DMS79 (cell line): ENCODE data around the gene GJD4.

Source experiments
- DNase-seq: peaks from one replicate; lab custom pipeline; 2025; lab: John Stamatoyannopoulos, UW

GJD4 gene

GRCh38 chr10:35605191-35605590, at the start of gene GJD4:
TSS of gene GJD4 (plus strand) at chr10:35605341. CDS start at chr10:35605568, 227 bp downstream.
- DNase-seq = no peak

GRCh38 chr10:35555962-35556930, 48.9 kb upstream of the GJD4 start:
- no peak for DNase-seq

GRCh38 chr10:35558276-35558675, 46.9 kb upstream of the GJD4 start:
- no peak for DNase-seq

GRCh38 chr10:35559416-35559815, 45.7 kb upstream of the GJD4 start:
- DNase-seq = no peak

- no peak for DNase-seq
Measured at GRCh38 chr10:35561715-35562114, 43.4 kb upstream of the GJD4 start.

- no peak for DNase-seq
Measured at GRCh38 chr10:35562427-35562826, 42.7 kb upstream of the GJD4 start.

GRCh38 chr10:35563261-35563891, 41.8 kb upstream of the GJD4 start:
- no peak for DNase-seq

- no peak for DNase-seq
Measured at GRCh38 chr10:35564341-35564968, 40.7 kb upstream of the GJD4 start.

GRCh38 chr10:35565602-35566081, 39.5 kb upstream of the GJD4 start:
- DNase-seq = no peak

- no peak for DNase-seq
Measured at GRCh38 chr10:35567951-35568350, 37.2 kb upstream of the GJD4 start.

- DNase-seq = no peak
Measured at GRCh38 chr10:35568483-35569015, 36.6 kb upstream of the GJD4 start.

GRCh38 chr10:35569111-35569707, 35.9 kb upstream of the GJD4 start:
- no peak for DNase-seq

GRCh38 chr10:35569836-35570235, 35.3 kb upstream of the GJD4 start:
- DNase-seq = no peak

GRCh38 chr10:35570397-35570796, 34.7 kb upstream of the GJD4 start:
- no peak for DNase-seq

- no peak for DNase-seq
Measured at GRCh38 chr10:35572583-35572982, 32.6 kb upstream of the GJD4 start.

GRCh38 chr10:35573796-35574195, 31.3 kb upstream of the GJD4 start:
- no peak for DNase-seq

- no peak for DNase-seq
Measured at GRCh38 chr10:35574924-35575352, 30.2 kb upstream of the GJD4 start.

- DNase-seq = no peak
Measured at GRCh38 chr10:35575640-35576039, 29.5 kb upstream of the GJD4 start.

- DNase-seq = no peak
Measured at GRCh38 chr10:35576730-35577129, 28.4 kb upstream of the GJD4 start.

GRCh38 chr10:35577926-35578617, 27.1 kb upstream of the GJD4 start:
- DNase-seq = no peak

- no peak for DNase-seq
Measured at GRCh38 chr10:35578618-35578956, 26.6 kb upstream of the GJD4 start.
